HCT116 (cell line): Measurements from ENCODE around the gene SMARCA2. TPM values are rescaled to one million over a fixed set of nuclear protein-coding genes. Genes with fewer than 3 reads are reported as not detected.

Source experiments
- ATAC-seq: fragments of 200-7000 bp; cut with Tn5 transposase; 2 replicates; pipeline ENCODE4 v1.9.1; 2020; ENCODE audit warnings: mild to moderate bottlenecking, moderate library complexity
- BruUV-seq: library from RNA; stranded (reverse); fragments of 400-500 nt; replicated peaks from 2 replicates; lab custom pipeline; 2021; lab: Mats Ljungman, UMichigan
- CTCF ChIA-PET: fragments of 300-600 bp; sonication (Branson Sonifier 250); formaldehyde crosslinking; loops from one replicate; lab custom pipeline; 2021; ENCODE audit warnings: antibody characterized with exemption; lab: Charles Lee
- POLR2A ChIA-PET: fragments of 300-600, 350-600 bp; sonication (Branson Sonifier 250); formaldehyde crosslinking; loops from one replicate; lab custom pipeline; 2021; ENCODE audit warnings: antibody characterized with exemption; lab: Charles Lee
- RAD21 ChIA-PET, 2 experiments: fragments of 300-600 bp; sonication (Branson Sonifier 250); formaldehyde crosslinking; loops; one replicate each; lab custom pipeline; 2023; ENCODE audit warnings: low total read pairs in 2 of 2; ENCODE audit not compliant: uncharacterized antibody in 2 of 2, unreplicated experiment in 2 of 2, low non-redundant PET in 1 of 2; lab: Charles Lee
- DNase-seq: peaks from one replicate; pipeline ENCODE4 v3.0.0-alpha.2; 2010; ENCODE audit warnings: low read depth, low spot score
- H2AFZ ChIP-seq: fragments of 200-600 bp; shearing (Covaris generic), sonication (generic); 2 replicates; pipeline ENCODE4 v1.6.1; 2017; ENCODE audit warnings: low read depth, mixed run types, mixed read lengths, antibody characterized with exemption, low read length; ENCODE audit not compliant: poor library complexity, severe bottlenecking
- H3K27ac ChIP-seq: 2 replicates; pipeline ENCODE4 v1.5.1; 2012; ENCODE audit warnings: low read depth, low read length
- H3K27me3 ChIP-seq: fragments of 200-600 bp; sonication (generic); 2 replicates; pipeline ENCODE4 v1.6.1; 2016; ENCODE audit warnings: mixed run types, low read length, mixed read lengths; ENCODE audit not compliant: insufficient read depth
- H3K36me3 ChIP-seq, 2 experiments: fragments of 200-500 bp in 1 of 2; fragments of 200-600 bp in 1 of 2; sonication (Bioruptor generic) in 1 of 2; sonication (generic) in 1 of 2; 2 replicates each; pipeline versions ENCODE4 v1.5.1 to v1.6.1; 2014 to 2016; ENCODE audit warnings: low read length in 2 of 2, inconsistent platforms in 1 of 2, mixed read lengths in 1 of 2, mixed run types in 1 of 2; ENCODE audit not compliant: insufficient read depth in 2 of 2, control insufficient read depth in 1 of 2
- H3K4me1 ChIP-seq, 2 experiments: fragments of 200-600 bp in 1 of 2; sonication (generic) in 1 of 2; 2 replicates each; pipeline versions ENCODE4 v1.5.1 to v1.6.1; 2012 to 2017; ENCODE audit warnings: low read length in 2 of 2, inconsistent platforms in 1 of 2, mild to moderate bottlenecking in 1 of 2, mixed read lengths in 1 of 2, mixed run types in 1 of 2, moderate library complexity in 1 of 2; ENCODE audit not compliant: insufficient read depth in 2 of 2, control insufficient read depth in 1 of 2
- H3K4me2 ChIP-seq: fragments of 200-600 bp; sonication (generic); 2 replicates; pipeline ENCODE4 v1.6.1; 2017; ENCODE audit warnings: mixed run types, low read length, mixed read lengths
- H3K4me3 ChIP-seq, 2 experiments: fragments of 200-600 bp in 1 of 2; sonication (generic) in 1 of 2; replicated peaks in 1 of 2; 2 replicates each; pipeline ENCODE4 v1.5.1; 2011 to 2016; ENCODE audit warnings: low read length in 2 of 2, control low read depth in 1 of 2, low read depth in 1 of 2, mild to moderate bottlenecking in 1 of 2, mixed read lengths in 1 of 2, mixed run types in 1 of 2
- H3K79me2 ChIP-seq: fragments of 200-600 bp; sonication (generic); 2 replicates; pipeline ENCODE4 v1.6.1; 2017; ENCODE audit warnings: mild to moderate bottlenecking, mixed run types, low read length, moderate library complexity, mixed read lengths; ENCODE audit not compliant: insufficient read depth
- H3K9ac ChIP-seq: fragments of 200-600 bp; sonication (generic); 2 replicates; pipeline ENCODE4 v1.6.1; 2016; ENCODE audit warnings: low read length, mixed read lengths
- H3K9me2 ChIP-seq: fragments of 200-600 bp; sonication (generic), shearing (Covaris generic); 2 replicates; pipeline ENCODE4 v1.6.1; 2017; ENCODE audit warnings: mixed run types, mild to moderate bottlenecking, moderate library complexity; ENCODE audit not compliant: insufficient read depth
- H3K9me3 ChIP-seq, 2 experiments: fragments of 200-500 bp in 1 of 2; fragments of 200-600 bp in 1 of 2; sonication (Bioruptor generic) in 1 of 2; sonication (generic) in 1 of 2; 2 replicates each; pipeline ENCODE4 v1.6.1; 2014 to 2017; ENCODE audit warnings: low read length in 2 of 2, mixed read lengths in 2 of 2, inconsistent platforms in 1 of 2, low read depth in 1 of 2, mild to moderate bottlenecking in 1 of 2, mixed run types in 1 of 2, moderate library complexity in 1 of 2; ENCODE audit not compliant: control insufficient read depth in 1 of 2, insufficient read depth in 1 of 2
- H4K20me1 ChIP-seq: fragments of 200-600 bp; sonication (generic), shearing (Covaris generic); 2 replicates; pipeline ENCODE4 v1.6.1; 2017; ENCODE audit warnings: mixed run types, mild to moderate bottlenecking, moderate library complexity; ENCODE audit not compliant: insufficient read depth
- ELF1 ChIP-seq: IDR thresholded peaks from 2 replicates; pipeline ENCODE4 v1.6.1; 2012; ENCODE audit warnings: low read depth, borderline replicate concordance
- EZH2 ChIP-seq: fragments of 200-600 bp; sonication (generic); IDR thresholded peaks from 2 replicates; pipeline ENCODE4 v1.6.1; 2017; ENCODE audit warnings: antibody characterized with exemption, mixed run types
- EZH2phosphoT487 ChIP-seq: fragments of 200-600 bp; IDR thresholded peaks from 2 replicates; pipeline ENCODE4 v1.6.1; 2018; ENCODE audit warnings: antibody characterized with exemption, borderline replicate concordance
- FOSL1 ChIP-seq: IDR thresholded peaks from 2 replicates; pipeline ENCODE4 v1.6.1; 2012; ENCODE audit warnings: low read depth
- REST ChIP-seq: IDR thresholded peaks from 2 replicates; pipeline ENCODE4 v1.6.1; 2012; ENCODE audit warnings: low read depth
- SIN3A ChIP-seq: IDR thresholded peaks from 2 replicates; pipeline ENCODE4 v1.6.1; 2012; ENCODE audit warnings: low read depth
- YY1 ChIP-seq: IDR thresholded peaks from 2 replicates; pipeline ENCODE4 v1.6.1; 2011; ENCODE audit warnings: low read length, low read depth, moderate library complexity, mild to moderate bottlenecking; ENCODE audit not compliant: insufficient replicate concordance; ENCODE audit errors: extremely low read depth
- intact Hi-C: fragments of 100-400 bp; cut with micrococcal nuclease; formaldehyde crosslinking; loops from 2 replicates; pipeline ENCODE4 v1.10.0; 2022
- total RNA-seq: library from RNA; stranded (reverse); gene quantifications from one replicate; pipeline ENCODE4 v1.2.1, GENCODE V29; 2021; ENCODE audit not compliant: unreplicated experiment

Gene SMARCA2
- total RNA-seq, 1 experiment from 2014 or later, result 14.7 TPM

GRCh38 chr9:2027543-2028160, 12.5 kb downstream of the SMARCA2 start:
- DNase-seq, result no peak
- H3K9me2 ChIP-seq, result no peaks in the 10 kb centered on the region
- H3K36me3 ChIP-seq, result no peaks in the 10 kb centered on the region
- ChIA-PET RAD21 (no interaction called here), POLR2A (no interaction called here), CTCF (no interaction called here)
- BruUV-seq, result no TSS peak
- no peak overlapping the region for H3K4me2 ChIP-seq
- TF ChIP-seq EZH2 (no peak), FOSL1 (no peak), REST (no peak), YY1 (no peak), ELF1 (no peak), SIN3A (no peak), EZH2phosphoT487 (no peak)
- intact Hi-C loops, result no loop called here
- no peak overlapping the region for H3K9ac ChIP-seq
- H3K9me3 ChIP-seq, result no peaks in the 10 kb centered on the region
- H3K79me2 ChIP-seq, result no peaks in the 10 kb centered on the region
- no peaks in the 10 kb centered on the region for H3K27me3 ChIP-seq
- H2AFZ ChIP-seq, result no peak overlapping the region
- no peak overlapping the region for H3K4me3 ChIP-seq
- H3K4me1 ChIP-seq, result no peaks in the 10 kb centered on the region
- ATAC-seq, result no peak
- no peak overlapping the region for H3K27ac ChIP-seq
- no peaks in the 10 kb centered on the region for H4K20me1 ChIP-seq
